ENCODE data around the gene MGA. TPM values are rescaled to one million over a fixed set of nuclear protein-coding genes. Genes with fewer than 3 reads are reported as not detected.
A peak's percentile ranks its signal among the peaks of the same experiment; 100 is the strongest.

Gene MGA
- polyA plus RNA-seq, 3 donors, result 2.7 to 6.9 (median 4.2) TPM

- H3K27me3 Mint-ChIP-seq (ENCODE audit: low read depth in 3 of 3), result no peaks in the 10 kb centered on the region
- intact Hi-C loops (cut with micrococcal nuclease), result no loop called here
- no peak overlapping the region for H3K27ac Mint-ChIP-seq
These were observed 6.2 kb downstream of the MGA start for GRCh38 chr15:41666353-41666920.

DNA sequence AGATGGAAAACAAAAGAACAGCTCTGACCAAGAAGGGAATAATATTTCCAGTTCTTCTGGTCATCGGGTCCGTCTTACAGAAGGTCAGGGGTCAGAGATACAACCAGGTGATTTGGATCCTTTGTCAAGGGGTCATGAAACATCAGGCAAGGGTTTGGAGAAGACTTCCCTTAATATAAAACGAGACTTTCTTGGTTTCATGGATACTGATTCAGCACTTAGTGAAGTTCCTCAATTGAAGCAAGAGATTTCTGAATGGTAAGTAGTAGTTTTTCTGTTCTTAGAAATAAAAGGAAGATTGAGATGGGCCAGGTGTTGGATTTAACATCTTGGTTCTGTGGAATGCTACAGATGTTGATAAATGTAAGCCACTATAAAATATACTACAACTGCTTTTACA, 9.5 kb downstream of the MGA start:
- intact Hi-C loops (cut with micrococcal nuclease), result no loop called here
- Histone ChIP-seq H3K36me3 (replicated peaks in 1 of 2; ENCODE audit: control insufficient read depth in 1 of 2, insufficient read depth in 2 of 2, low read length in 2 of 2) (peaks cover 2 to 13% of the 10 kb centered on the region in 2 donors), H3K4me2 (replicated peaks; ENCODE audit: extremely low read depth, low read length, poor library complexity, severe bottlenecking) (no peak overlapping the region), H3K27me3 (ENCODE audit: control insufficient read depth in 2 of 2, insufficient read depth in 2 of 2, low read length in 2 of 2) (no peaks in the 10 kb centered on the region), H3K27ac (ENCODE audit: low read depth in 1 of 2, low read length in 2 of 2) (peak overlapping the region in 1 of 2 donors; percentile 26), H3K9ac (ENCODE audit: insufficient read depth, low read length, poor library complexity, severe bottlenecking) (no peak overlapping the region), H3K9me3 (replicated peaks in 1 of 2; ENCODE audit: control insufficient read depth in 1 of 2, insufficient read depth in 1 of 2, low read length in 2 of 2) (no peaks in the 10 kb centered on the region), H3K4me3 (replicated peaks in 1 of 3; ENCODE audit: low read depth in 2 of 3, low read length in 3 of 3) (no peak overlapping the region), H3K79me2 (ENCODE audit: insufficient read depth, low read length) (peaks cover 100% of the 10 kb centered on the region), H3K4me1 (ENCODE audit: control insufficient read depth in 1 of 2, insufficient read depth in 2 of 2, low read length in 2 of 2) (peaks cover 8 to 12% of the 10 kb centered on the region in 2 donors), H2AFZ (ENCODE audit: insufficient read depth, low read depth, low read length, poor library complexity, severe bottlenecking) (no peak overlapping the region), H4K20me1 (ENCODE audit: insufficient read depth, low read length) (peaks cover 90% of the 10 kb centered on the region)
- no peak for TF ChIP-seq CTCF (IDR thresholded peaks at IDR 0.05)
- WGBS (ENCODE audit: insufficient coverage), result 89% methylated on average over 2 of the region's 3 CpGs
- Mint-ChIP-seq H3K4me1 (peaks cover 25% of the 10 kb centered on the region), H3K9me3 (no peaks in the 10 kb centered on the region), H3K27ac (no peak overlapping the region), H3K4me3 (no peak overlapping the region), H3K27me3 (ENCODE audit: low read depth in 3 of 3) (no peaks in the 10 kb centered on the region), H3K36me3 (peaks cover 13 to 14% of the 10 kb centered on the region in 2 donors)
- DNase-seq, result peak in 2 of 3 donors; percentile 20 to 29

More at GRCh38 chr15:41666353-41666920, 6.2 kb downstream of the MGA start:
- H3K79me2 ChIP-seq (ENCODE audit: insufficient read depth, low read length), result peaks cover 100% of the 10 kb centered on the region
- no peaks in the 10 kb centered on the region for H3K27me3 ChIP-seq (ENCODE audit: control insufficient read depth in 2 of 2, insufficient read depth in 2 of 2, low read length in 2 of 2)
- H3K9ac ChIP-seq (ENCODE audit: insufficient read depth, low read length, poor library complexity, severe bottlenecking), result no peak overlapping the region
- no peak overlapping the region for H3K4me3 ChIP-seq (replicated peaks in 1 of 3; ENCODE audit: low read depth in 2 of 3, low read length in 3 of 3)
- DNase-seq, result no peak
- H4K20me1 ChIP-seq (ENCODE audit: insufficient read depth, low read length), result peaks cover 92% of the 10 kb centered on the region
- no peak overlapping the region for H2AFZ ChIP-seq (ENCODE audit: insufficient read depth, low read depth, low read length, poor library complexity, severe bottlenecking)
- peaks cover 0 to 2% of the 10 kb centered on the region in 2 donors for H3K9me3 ChIP-seq (replicated peaks in 1 of 2; ENCODE audit: control insufficient read depth in 1 of 2, insufficient read depth in 1 of 2, low read length in 2 of 2)
- peaks cover 16 to 23% of the 10 kb centered on the region in 2 donors for H3K4me1 ChIP-seq (ENCODE audit: control insufficient read depth in 1 of 2, insufficient read depth in 2 of 2, low read length in 2 of 2)
- H3K4me2 ChIP-seq (replicated peaks; ENCODE audit: extremely low read depth, low read length, poor library complexity, severe bottlenecking), result no peak overlapping the region
- peaks cover under 1 to 5% (median 3%) of the 10 kb centered on the region in 7 donors for H3K9me3 Mint-ChIP-seq
- H3K27ac ChIP-seq (ENCODE audit: low read depth in 1 of 2, low read length in 2 of 2), result no peak overlapping the region
- no peak overlapping the region for H3K4me3 Mint-ChIP-seq
- no peak for TF ChIP-seq CTCF (IDR thresholded peaks at IDR 0.05)
- H3K36me3 ChIP-seq (replicated peaks in 1 of 2; ENCODE audit: control insufficient read depth in 1 of 2, insufficient read depth in 2 of 2, low read length in 2 of 2), result peaks cover 0 to 13% of the 10 kb centered on the region in 2 donors
- WGBS (ENCODE audit: insufficient coverage), result no CpG with 5 or more reads among the region's 3 CpGs
- peaks cover 10 to 11% of the 10 kb centered on the region in 2 donors for H3K36me3 Mint-ChIP-seq
- H3K4me1 Mint-ChIP-seq, result peaks cover 35% of the 10 kb centered on the region
